Measurements from ENCODE around the gene ALDOC.

The ALDOC gene

DNA sequence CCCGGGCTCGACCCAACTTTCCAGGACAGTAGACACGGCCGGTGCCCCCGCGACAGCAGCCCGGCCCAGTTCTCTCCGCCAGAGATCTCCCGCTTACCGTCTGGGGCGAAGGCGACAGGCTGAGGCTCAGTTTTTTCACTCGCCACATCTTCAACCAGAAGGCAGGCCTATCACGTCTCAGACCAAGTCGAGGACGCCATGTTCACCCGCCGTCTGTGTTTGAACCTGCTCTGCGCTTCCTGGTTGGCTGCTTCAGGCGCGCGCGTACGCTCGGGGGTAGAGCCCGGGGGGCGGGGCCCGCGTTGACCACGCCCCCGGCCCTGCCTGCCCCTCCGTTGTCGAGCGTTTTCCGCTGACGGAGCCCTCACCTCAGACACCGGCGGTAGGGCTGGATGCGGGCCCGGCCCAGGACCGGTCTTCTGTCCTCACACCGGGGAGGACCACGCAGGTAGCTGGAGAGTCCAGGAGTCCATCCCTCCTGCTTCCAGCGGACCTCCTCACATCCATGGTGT, 22.2 kb upstream of the ALDOC start, which contains the start of gene SPAG5:
Gene SPAG5, minus strand, starts transcription at position 227 of the 512 bp plus-strand sequence. Its CDS starts 79 bp downstream, at position 148.
- peak; percentile 94 for DNase-seq (ENCODE audit: low spot score)
- TF ChIP-seq, protein P1, sequence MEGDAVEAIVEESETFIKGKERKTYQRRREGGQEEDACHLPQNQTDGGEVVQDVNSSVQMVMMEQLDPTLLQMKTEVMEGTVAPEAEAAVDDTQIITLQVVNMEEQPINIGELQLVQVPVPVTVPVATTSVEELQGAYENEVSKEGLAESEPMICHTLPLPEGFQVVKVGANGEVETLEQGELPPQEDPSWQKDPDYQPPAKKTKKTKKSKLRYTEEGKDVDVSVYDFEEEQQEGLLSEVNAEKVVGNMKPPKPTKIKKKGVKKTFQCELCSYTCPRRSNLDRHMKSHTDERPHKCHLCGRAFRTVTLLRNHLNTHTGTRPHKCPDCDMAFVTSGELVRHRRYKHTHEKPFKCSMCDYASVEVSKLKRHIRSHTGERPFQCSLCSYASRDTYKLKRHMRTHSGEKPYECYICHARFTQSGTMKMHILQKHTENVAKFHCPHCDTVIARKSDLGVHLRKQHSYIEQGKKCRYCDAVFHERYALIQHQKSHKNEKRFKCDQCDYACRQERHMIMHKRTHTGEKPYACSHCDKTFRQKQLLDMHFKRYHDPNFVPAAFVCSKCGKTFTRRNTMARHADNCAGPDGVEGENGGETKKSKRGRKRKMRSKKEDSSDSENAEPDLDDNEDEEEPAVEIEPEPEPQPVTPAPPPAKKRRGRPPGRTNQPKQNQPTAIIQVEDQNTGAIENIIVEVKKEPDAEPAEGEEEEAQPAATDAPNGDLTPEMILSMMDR (IDR thresholded peaks at IDR 0.05) = no peak
- Histone ChIP-seq H3K27ac (peak within 1 kb of the TSS; percentile 90 to 92), H3K4me3 (peak within 1 kb of the TSS; percentile 73)

DNA sequence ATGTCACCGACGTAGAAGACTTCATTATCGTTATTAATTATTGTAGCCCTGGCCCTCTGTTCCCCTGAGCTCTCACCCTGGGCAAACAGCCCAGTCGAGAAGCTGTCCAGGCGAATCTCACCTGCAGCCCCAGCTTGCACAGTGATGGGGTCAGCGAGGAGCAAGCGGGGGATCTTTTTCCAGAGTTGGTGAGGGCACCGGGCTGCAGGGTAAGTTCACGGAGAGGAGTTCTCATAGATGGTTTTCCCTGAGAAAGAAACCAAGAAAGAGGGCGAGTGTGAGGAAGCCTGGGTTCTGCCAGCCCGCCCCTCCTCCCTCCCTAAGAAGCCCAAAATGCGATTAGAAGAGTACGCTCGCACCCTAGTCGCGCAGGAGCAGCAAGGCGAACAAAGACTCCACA, 21.7 kb upstream of the ALDOC start:
- DNase-seq (ENCODE audit: low spot score) = peak; percentile 62
- TF ChIP-seq, protein P1 (IDR thresholded peaks at IDR 0.05) = no peak
- H3K27ac ChIP-seq = peak overlapping the region; percentile 90 to 92

DNA sequence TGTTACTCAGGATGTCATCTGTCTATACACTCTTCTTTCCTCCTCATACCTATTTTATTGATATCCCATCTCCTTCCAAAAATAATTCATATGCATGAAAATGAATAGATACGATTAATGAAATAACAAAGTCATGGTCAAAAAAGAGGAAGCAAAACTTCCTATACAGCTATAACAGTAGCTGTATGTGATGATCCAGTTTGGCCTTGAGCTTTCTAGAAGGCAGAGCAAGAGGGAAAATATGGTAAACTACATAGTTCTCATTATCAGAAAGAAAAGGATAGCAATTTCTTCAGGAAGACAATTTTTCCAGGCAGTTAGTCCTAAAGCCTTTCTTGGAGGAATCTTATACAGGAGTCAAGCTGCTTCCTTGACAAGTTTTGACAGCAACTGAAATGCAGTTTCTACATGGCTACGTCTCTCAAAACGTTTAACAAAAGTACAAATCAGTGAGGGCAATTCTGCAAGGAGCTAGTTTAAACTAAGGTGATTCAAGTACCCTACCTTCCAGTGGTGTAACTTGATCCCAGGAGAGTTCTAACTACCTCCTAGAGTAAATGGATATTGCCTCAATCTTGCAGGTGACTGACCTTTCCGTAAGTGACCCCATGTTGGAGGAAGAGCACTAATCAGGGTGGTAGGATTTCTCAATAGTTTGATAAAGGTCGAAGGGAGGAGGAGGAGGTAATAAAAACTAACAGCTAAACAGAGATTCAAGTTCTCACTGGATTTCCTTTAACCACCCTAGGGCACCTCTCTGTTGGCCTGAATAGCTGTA, 21.1 kb upstream of the ALDOC start:
- TF ChIP-seq, protein P1 (IDR thresholded peaks at IDR 0.05) = no peak
- no peak overlapping the region for H3K27ac ChIP-seq
- DNase-seq (ENCODE audit: low spot score) = no peak

More for the DNA sequence above, 21.7 kb upstream of the ALDOC start:
- H3K4me3 ChIP-seq = peak overlapping the region; percentile 73

DNA sequence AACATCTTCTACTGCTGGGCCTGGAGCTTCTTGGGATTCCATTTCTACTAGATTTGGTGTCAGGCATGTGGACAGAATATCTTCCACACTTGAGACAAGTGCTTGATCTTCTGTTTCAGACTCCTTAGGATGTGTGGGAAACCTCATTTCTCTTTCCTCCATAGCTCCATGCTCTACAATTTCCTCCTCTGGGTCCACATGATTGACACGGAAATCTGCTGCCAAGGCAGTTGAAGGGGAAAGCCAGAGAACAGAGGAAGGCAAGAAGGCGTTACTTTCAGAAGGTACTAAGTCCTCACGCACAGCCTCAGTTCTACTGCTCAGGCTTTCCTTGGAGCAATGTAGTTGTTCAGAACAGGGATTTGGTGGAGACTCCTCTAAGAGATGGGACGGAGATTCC, 15.6 kb upstream of the ALDOC start:
- no peak overlapping the region for H3K4me3 ChIP-seq
- TF ChIP-seq, protein P1 (IDR thresholded peaks at IDR 0.05) = no peak
- H3K27ac ChIP-seq = no peak overlapping the region
- DNase-seq (ENCODE audit: low spot score) = no peak

More for the DNA sequence above, 21.1 kb upstream of the ALDOC start:
- peak overlapping the region; percentile 73 for H3K4me3 ChIP-seq

DNA sequence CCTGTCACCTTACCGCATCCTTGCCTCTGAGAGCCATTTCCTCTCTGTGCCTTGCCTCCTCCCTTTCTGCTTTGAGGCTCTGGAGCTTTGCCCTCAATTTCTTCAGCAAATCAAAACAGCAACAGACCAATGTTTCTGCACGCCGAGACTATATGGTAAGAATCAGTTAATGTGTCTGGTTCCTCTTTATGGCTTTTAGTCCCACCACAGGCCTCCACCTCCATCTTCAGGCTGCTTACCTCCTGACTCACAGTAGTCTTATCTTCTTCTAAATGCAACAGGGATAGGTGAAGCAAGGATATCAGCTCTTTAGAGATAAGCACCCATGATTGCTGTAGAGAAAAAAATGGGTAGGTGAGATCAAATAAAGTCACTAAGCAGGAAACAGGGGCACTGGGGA, 9.2 kb upstream of the ALDOC start:
- no peak overlapping the region for H3K4me3 ChIP-seq
- TF ChIP-seq, protein P1 (IDR thresholded peaks at IDR 0.05) = no peak
- peak; percentile 14 for DNase-seq (ENCODE audit: low spot score)
- H3K27ac ChIP-seq = no peak overlapping the region

DNA sequence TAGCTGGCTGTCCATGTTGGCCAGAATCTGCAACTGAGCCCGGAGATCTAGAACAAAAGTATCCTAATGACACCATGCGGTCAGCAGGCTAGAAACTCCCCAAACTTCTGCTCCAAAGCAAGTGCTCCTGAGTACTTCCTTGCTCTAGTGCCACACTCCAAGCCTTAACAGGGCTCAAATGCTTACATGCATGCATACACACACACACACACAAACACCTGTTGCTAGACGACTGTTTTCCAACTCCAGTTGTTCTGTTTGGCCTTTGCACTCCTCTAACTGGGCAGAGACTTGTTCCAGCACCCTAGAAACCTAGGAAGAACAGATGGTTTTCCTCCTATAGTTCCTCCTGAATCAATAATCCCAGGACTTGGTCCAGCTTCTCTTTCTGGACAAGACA, 7.7 kb upstream of the ALDOC start:
- no peak for DNase-seq (ENCODE audit: low spot score)
- H3K4me3 ChIP-seq = no peak overlapping the region
- TF ChIP-seq, protein P1 (IDR thresholded peaks at IDR 0.05) = no peak
- H3K27ac ChIP-seq = no peak overlapping the region

DNA sequence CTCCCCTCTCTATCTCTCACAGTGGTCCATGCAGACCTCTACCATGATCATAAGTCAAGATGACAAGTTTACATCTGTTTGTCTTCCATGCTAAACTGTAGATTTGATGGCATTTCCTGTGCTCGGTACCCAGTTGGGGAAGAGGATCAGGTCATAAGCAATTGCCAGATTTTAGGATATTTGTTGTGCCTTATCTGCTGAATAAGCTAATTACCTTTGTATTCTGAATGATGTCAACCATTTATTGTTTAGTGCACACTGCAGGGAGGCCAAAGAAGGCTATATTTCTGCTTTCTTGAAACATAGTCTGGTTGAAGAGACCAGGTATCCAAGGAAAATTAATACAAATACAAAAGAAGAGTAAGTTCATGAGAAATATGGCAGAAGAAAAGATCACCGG, 5.8 kb upstream of the ALDOC start:
- DNase-seq (ENCODE audit: low spot score) = no peak
- Histone ChIP-seq H3K4me3 (no peak overlapping the region), H3K27ac (no peak overlapping the region)
- TF ChIP-seq, protein P1 (IDR thresholded peaks at IDR 0.05) = no peak

All from coronary artery (tissue), 2 donors.